Measurements from ENCODE around the gene TNFSF13.

Gene TNFSF13

GRCh38 chr17:7575481-7575883 is 16.9 kb downstream of the TNFSF13 start:
- no peak for DNase-seq

GRCh38 chr17:7575959-7576358 is 17.4 kb downstream of the TNFSF13 start:
- DNase-seq, result no peak

GRCh38 chr17:7576432-7576937 is 17.9 kb downstream of the TNFSF13 start:
- no peak for DNase-seq

- DNase-seq, result no peak
Measured at GRCh38 chr17:7577327-7578199, 19.0 kb downstream of the TNFSF13 start.

DNA sequence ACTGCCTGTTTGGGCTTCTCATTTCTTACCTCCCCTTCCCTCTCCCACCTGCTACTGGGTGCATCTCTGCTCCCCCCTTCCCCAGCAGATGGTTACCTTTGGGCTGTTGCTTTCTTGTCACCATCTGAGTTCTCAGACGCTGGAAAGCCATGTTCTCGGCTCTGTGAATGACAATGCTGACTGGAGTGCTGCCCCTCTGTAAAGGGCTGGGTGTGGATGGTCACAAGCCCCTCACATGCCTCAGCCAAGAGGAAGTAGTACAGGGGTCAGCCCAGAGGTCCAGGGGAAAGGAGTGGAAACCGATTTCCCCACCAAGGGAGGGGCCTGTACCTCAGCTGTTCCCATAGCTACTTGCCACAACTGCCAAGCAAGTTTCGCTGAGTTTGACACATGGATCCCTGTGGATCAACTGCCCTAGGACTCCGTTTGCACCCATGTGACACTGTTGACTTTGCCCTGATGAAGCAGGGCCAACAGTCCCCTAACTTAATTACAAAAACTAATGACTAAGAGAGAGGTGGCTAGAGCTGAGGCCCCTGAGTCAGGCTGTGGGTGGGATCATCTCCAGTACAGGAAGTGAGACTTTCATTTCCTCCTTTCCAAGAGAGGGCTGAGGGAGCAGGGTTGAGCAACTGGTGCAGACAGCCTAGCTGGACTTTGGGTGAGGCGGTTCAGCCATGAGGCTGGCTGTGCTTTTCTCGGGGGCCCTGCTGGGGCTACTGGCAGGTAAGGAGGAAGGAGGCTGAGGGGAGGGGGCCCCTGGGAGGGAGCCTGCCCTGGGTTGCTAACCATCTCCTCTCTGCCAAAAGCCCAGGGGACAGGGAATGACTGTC is 20.7 kb downstream of the TNFSF13 start, which contains the start of gene CD68:
TSS of gene CD68 (plus strand) at position 638 of the 833 bp plus-strand sequence. CDS start at position 678, 40 bp downstream.
- DNase-seq, result peak; percentile 96

DNA sequence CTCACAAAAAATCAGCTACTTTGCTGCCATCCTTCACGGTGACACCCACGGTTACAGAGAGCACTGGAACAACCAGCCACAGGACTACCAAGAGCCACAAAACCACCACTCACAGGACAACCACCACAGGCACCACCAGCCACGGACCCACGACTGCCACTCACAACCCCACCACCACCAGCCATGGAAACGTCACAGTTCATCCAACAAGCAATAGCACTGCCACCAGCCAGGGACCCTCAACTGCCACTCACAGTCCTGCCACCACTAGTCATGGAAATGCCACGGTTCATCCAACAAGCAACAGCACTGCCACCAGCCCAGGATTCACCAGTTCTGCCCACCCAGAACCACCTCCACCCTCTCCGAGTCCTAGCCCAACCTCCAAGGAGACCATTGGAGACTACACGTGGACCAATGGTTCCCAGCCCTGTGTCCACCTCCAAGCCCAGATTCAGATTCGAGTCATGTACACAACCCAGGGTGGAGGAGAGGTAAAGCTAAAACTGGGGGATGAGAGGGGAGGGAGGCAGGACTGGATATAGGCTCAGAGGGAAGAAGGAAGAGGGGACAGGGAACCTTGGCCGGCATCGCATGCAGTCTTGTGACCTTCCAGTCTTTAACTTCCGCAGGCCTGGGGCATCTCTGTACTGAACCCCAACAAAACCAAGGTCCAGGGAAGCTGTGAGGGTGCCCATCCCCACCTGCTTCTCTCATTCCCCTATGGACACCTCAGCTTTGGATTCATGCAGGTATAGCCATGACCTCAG is 21.5 kb downstream of the TNFSF13 start:
- no peak for DNase-seq

GRCh38 chr17:7580604-7581575 is 22.3 kb downstream of the TNFSF13 start:
- DNase-seq, result no peak

DNA sequence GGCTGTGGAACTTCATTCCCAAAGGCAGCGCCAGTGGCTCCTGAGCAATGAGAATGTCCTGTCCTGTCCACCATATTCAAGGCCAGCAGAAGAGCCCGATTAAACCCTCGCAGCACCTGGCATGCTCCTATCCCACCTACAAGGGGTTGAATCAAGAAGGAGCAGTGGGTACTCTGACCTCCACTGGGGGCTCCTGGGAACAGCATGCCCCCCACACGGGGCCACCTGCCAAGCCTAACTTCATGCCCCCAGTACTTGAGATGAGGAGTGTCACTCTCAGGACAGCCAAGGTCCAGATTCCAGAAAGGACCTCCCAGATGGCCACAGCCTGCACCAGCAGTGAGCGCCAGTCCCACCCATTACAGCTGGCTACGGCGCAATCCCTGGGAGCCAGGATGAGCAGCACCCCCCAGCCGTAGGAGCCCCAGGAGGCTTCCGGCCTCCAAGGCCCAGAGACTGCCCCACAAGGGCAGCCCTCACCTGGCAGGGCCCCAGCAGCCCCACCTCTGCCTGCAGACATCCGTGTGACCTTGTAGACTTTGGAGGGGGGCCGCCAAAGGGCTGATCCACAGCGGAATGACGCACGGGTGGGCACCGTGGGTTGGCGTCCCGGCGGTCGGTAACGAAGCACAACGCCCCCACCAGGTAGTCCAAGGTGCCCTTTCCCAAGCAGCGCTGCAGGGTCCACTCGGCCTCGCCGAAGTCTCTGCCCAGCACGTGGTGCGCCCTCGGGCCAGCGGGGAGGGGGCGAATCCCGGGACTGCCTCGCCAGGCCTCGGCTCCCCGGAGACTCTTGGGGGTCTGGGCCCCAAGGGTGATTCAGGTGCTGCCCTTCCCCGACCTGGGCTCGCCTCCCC is 24.1 kb downstream of the TNFSF13 start:
- DNase-seq, result no peak

DNA sequence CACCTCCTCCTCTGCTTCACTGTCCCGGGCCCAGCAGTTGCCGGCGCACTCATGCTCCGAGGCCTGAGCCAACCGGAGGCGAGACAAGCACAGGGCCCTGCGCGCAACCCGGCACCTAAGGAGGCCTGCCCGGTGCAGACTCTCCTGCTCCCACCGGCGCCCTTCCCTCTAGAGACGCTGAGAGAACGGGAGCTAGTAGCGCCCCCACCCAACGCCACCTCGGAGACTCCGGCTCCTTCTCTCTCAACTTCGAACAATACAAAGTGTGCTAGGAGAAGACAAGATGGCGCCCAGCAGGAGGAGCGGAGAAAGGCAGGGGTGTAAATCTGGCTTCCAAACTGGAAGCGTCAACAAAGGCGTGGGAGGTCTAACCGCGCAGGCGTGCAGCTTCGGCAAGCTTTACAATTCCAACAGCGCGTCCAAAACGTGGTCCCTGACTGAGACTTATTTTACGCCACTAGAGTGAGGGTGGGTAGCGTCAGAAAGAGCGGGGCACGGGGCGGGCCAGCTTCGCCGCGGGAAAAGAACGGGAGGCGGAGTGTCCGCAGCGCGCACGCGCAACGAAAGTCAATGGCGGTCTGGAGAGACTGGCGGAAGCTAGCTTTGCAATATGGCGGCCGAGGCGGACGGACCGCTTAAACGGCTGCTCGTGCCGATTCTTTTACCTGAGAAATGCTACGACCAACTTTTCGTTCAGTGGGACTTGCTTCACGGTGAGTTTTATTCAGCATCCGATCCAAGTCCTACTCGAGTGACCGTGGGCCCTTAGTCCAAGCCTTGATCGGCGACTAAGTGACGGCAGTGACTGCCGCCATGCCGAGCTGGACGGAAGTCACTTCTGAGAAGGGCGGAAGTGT is 24.9 kb downstream of the TNFSF13 start, which contains the start of gene MPDU1:
TSS of gene MPDU1 (plus strand) at position 600 of the 857 bp plus-strand sequence. CDS start at position 611, 11 bp downstream.
- DNase-seq, result peak; percentile 50

- DNase-seq, result no peak
Measured at GRCh38 chr17:7586673-7587419, 28.3 kb downstream of the TNFSF13 start.

- peak; percentile 51 for DNase-seq
Measured at GRCh38 chr17:7587420-7588151, 29.0 kb downstream of the TNFSF13 start.

GRCh38 chr17:7588553-7589203 is 30.1 kb downstream of the TNFSF13 start:
- no peak for DNase-seq

- DNase-seq, result no peak
Measured at GRCh38 chr17:7589204-7589868, 30.8 kb downstream of the TNFSF13 start.

GRCh38 chr17:7589891-7590691 is 31.5 kb downstream of the TNFSF13 start, which contains the start of gene SOX15:
Gene SOX15 (minus strand): TSS chr17:7590094. CDS start chr17:7589676, 418 bp downstream.
- no peak for DNase-seq

GRCh38 chr17:7590743-7591142 is 32.2 kb downstream of the TNFSF13 start:
- DNase-seq, result no peak

DNA sequence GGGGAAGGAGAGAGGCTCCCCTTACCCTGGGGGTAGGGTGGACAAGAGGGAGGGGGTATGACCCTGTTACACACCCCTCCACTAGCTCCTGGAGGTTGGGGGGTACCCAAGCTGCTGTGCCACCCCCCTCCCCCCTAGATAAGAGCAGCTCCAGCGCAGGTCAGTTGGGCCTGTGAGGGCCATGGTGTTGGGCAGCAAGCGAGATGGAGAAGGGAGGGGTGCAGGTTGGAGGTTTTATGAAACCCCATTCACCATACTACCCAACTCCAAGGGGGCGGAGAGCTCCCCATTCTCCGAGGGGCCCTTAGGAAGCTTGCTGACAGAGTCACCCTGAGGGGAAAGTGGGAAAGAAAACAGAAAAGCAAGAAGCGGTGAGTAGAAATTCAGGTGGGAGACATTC is 33.0 kb downstream of the TNFSF13 start:
- DNase-seq, result no peak

Measured in SIG-M5 (cell line).